ENCODE data around the gene DPY19L3. TPM values are rescaled to one million over a fixed set of nuclear protein-coding genes. Genes with fewer than 3 reads are reported as not detected.
"Not testable (repeated sequence)": the region's sequence is repeated elsewhere in the genome, so short reads cannot be mapped to it uniquely, and the experiment has no call there.

Gene DPY19L3
- total RNA-seq, 1 donor from 2014 or later: 6.5 TPM

- peak; percentile 52 for DNase-seq
- intact Hi-C loops (cut with DNase I): no loop called here
- ATAC-seq (ENCODE audit: poor library complexity): no peak
Observed at GRCh38 chr19:32471095-32471494, 65.5 kb downstream of the DPY19L3 start.

DNA sequence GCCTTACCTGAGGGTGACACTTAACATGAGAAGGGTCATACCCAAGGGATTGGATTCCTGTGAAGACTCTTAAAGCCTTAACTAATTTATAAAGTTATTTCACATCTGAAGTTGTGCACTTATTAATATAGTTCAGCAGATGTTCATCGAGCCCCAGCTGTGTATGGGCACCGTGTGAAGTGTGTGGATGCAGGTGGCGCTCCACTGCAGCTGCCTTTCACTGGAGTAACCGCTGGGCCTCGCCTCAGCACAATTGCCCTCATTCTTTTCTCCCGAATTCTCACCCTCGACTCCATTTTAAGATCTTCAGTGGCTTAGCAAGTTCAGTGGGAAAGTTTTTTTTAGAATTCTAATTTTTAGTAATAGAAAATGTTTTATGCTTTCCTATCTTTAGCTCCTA is 66.2 kb downstream of the DPY19L3 start:
- intact Hi-C loops (cut with DNase I): no loop called here
- DNase-seq (no peak), ATAC-seq (ENCODE audit: poor library complexity) (no peak)

- ATAC-seq (ENCODE audit: poor library complexity): no peak
- intact Hi-C loops (cut with DNase I): no loop called here
- no peak for DNase-seq
Observed at GRCh38 chr19:32475141-32476031, 69.8 kb downstream of the DPY19L3 start.

- ATAC-seq (ENCODE audit: poor library complexity) (no peak), DNase-seq (no peak)
- intact Hi-C loops (cut with DNase I): no loop called here
Observed at GRCh38 chr19:32476032-32476350, 70.4 kb downstream of the DPY19L3 start.

- intact Hi-C loops (cut with DNase I): no loop called here
- DNase-seq (no peak), ATAC-seq (ENCODE audit: poor library complexity) (no peak)
Observed at GRCh38 chr19:32480321-32480720, 74.8 kb downstream of the DPY19L3 start.

- intact Hi-C loops (cut with DNase I): no loop called here
- ATAC-seq (ENCODE audit: poor library complexity): no peak
- no peak for DNase-seq
Observed at GRCh38 chr19:32483574-32483973, 78.0 kb downstream of the DPY19L3 start.

- intact Hi-C loops (cut with DNase I): no loop called here
- no peak for DNase-seq
- ATAC-seq (ENCODE audit: poor library complexity): no peak
Observed at GRCh38 chr19:32489971-32490370, 84.4 kb downstream of the DPY19L3 start.

GRCh38 chr19:32497391-32497790 is 91.8 kb downstream of the DPY19L3 start:
- no peak for DNase-seq
- no peak for ATAC-seq (ENCODE audit: poor library complexity)
- intact Hi-C loops (cut with DNase I): no loop called here

DNA sequence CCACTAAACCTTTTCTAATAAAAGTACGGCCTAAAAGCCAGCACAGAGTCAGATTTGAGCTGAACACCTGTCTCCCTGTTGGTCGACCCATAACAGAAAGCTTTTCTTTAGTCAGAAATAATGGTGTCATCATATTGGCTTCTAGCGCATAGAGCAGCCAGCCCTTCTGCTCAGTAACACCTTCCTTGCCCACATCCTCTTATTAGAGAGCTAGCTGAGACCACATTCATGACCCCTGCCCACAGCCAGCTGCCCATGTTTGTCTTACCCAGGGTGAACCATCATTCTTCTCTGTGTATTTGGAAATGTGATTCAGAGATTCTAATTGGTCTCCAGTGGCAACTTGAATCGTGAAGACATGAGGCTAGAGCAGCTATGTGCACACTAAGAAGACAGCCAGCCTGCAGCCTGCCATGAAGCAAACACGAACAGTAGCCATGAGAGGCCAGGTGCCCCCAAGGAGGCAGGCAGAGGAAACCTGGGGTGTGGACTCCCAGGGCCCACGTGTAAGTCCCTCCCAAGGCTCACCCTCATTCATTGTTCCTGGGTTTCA is 93.2 kb downstream of the DPY19L3 start:
- intact Hi-C loops (cut with DNase I): no loop called here
- ATAC-seq (ENCODE audit: poor library complexity) (no peak), DNase-seq (no peak)

DNA sequence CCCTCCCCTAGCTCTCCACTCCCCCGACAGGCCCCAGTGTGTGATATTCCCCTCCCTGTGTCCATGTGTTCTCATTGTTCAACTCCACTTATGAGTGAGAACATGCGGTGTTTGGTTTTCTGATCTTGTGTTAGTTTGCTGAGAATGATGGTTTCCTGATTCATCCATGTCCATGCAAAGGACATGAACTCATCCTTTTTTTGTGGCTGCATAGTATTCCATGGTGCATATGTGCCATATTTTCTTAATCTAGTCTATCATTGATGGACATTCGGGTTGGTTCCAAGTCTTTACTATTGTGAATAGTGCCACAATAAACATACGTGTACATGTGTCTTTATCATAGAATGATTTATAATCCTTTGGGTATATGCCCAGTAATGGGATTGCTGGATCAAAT is 106.9 kb downstream of the DPY19L3 start:
- intact Hi-C loops (cut with DNase I); ATAC-seq (ENCODE audit: poor library complexity); DNase-seq: not testable (repeated sequence)

GRCh38 chr19:32519023-32519422 is 113.5 kb downstream of the DPY19L3 start:
- ATAC-seq (ENCODE audit: poor library complexity): no peak
- intact Hi-C loops (cut with DNase I): no loop called here
- no peak for DNase-seq

DNA sequence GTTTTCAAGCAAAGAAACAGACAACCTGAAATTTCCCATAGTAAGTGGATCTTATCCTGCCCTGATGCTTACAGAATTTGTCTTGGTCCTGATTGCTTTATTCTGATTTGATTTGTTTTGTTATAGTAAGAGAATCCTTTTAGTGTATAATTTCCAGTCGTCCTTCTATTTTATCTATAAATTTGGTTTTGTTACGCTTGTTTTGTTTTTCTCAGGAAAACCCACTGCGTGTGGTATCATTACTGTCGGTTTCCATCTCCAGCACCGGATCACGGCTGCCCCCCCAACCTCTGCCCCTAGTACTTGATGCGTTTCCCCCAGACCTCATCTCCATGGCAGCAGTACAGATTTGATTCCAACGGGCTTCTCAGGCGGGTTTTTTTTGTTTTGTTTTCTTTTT is 117.4 kb downstream of the DPY19L3 start:
- intact Hi-C loops (cut with DNase I): no loop called here
- ATAC-seq (ENCODE audit: poor library complexity) (no peak), DNase-seq (no peak)

GRCh38 chr19:32526895-32527294 is 121.3 kb downstream of the DPY19L3 start:
- DNase-seq: no peak
- intact Hi-C loops (cut with DNase I): no loop called here

GRCh38 chr19:32530773-32531172 is 125.2 kb downstream of the DPY19L3 start:
- DNase-seq (no peak), ATAC-seq (ENCODE audit: poor library complexity) (no peak)
- intact Hi-C loops (cut with DNase I): no loop called here

More at GRCh38 chr19:32526895-32527294, 121.3 kb downstream of the DPY19L3 start:
- no peak for ATAC-seq (ENCODE audit: poor library complexity)

DNA sequence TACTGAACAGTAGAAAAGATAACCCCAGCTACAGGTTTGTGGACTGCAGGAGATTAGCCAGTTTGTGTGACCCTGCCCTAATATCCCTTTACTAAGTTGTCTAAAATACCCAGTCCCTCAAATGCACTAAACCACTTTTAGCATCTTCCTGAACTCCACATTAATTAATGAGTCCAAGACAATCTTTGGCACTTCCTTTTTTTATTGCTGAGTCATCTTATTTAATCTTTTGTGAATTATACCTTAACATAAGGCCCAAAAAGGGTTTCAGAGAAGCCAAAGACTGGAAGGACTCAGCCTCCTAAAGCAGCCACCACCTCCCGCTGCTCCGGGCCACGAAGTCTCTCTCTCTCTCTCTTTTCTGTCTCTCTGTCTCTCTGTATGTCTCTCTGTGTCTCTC is 126.7 kb downstream of the DPY19L3 start:
- intact Hi-C loops (cut with DNase I): no loop called here
- DNase-seq: no peak
- no peak for ATAC-seq (ENCODE audit: poor library complexity)

Other genes starting within 250 kb of the DPY19L3 start
- gene ZNF507, start 60.2 kb upstream of the DPY19L3 start, total RNA-seq: 13.7 TPM
- 137 TPM for gene PDCD5, start 175.4 kb downstream of the DPY19L3 start, total RNA-seq